Measurements from ENCODE around the gene TPM1. TPM values are rescaled to one million over a fixed set of nuclear protein-coding genes. Genes with fewer than 3 reads are reported as not detected.
"Not testable (repeated sequence)": the region's sequence is repeated elsewhere in the genome, so short reads cannot be mapped to it uniquely, and the experiment has no call there.

Gene TPM1
- 10 to 100 TPM in 4 of 5 experiments, 1 to 10 TPM in 1; 6.0 to 24.7 (median 19.2) TPM for total RNA-seq
- 10 to 100 TPM in 1 of 2 donors, 1 to 10 TPM in 1; 8.6 to 10.9 TPM for polyA plus RNA-seq
- 10.4 reads per million, percentile 36 among the genes with 10 or more reads in this experiment for total RNA-seq

DNA sequence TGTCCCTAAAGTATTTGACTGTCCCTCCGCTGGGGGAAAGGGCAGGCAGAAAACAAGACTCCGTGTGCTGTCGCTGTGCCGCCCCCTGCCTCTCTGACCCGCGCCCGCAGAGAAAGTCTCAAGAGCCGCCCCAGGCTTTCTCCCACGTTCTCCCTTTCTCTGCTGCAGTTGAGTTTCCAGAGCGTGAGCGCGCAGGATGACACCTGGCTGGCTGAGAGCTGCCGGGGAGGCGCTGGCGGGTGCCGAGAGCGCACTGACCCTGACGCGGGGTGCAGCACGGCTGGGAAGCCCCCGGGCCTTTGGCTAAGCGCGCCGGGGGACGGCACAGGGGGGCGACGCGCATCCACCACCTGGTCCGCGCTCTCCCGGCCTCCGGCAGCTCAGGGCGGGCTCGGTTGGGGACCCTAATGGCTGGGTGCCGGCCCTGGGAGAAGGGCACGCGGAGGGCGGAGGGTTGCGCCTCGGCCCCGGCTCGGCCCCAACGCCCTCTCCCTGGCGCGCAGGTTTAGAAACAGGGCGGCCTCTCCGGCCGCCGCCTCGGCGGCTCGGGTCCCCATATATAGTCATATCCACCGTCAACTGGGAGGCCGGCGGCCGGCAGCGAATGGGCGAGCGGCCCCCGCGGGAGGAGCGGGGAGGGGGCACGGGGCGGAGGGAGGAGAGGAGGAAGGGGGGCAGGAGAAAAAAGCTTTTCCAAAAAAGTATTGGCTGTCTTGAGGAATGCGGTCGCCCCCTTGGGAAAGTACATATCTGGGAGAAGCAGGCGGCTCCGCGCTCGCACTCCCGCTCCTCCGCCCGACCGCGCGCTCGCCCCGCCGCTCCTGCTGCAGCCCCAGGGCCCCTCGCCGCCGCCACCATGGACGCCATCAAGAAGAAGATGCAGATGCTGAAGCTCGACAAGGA lies at the start of gene TPM1:
TPM1 (plus strand) TSS at position 774 of the 903 bp plus-strand sequence; CDS start at position 857, 83 bp downstream.
- peak in 1 of 9 donors; percentile 25 for DNase-seq
- peaks cover 7 to 22% (median 11%) of the 10 kb centered on the region in 7 donors for H3K4me1 Mint-ChIP-seq
- ChIA-PET POLR2A (no interaction called here), CTCF (no interaction called here)
- H3K36me3 Mint-ChIP-seq, result no peaks in the 10 kb centered on the region
- intact Hi-C loops (cut with micrococcal nuclease), result loop anchor here in 1 of 2 donors (10.0 kb wide), 1 partner anchor 1053 kb away; the partner anchor contains the start of genes CIAO2A and SNX1
- peaks cover 0 to 9% of the 10 kb centered on the region in 2 donors for H3K4me1 ChIP-seq (ENCODE audit: control insufficient read depth in 2 of 2, insufficient read depth in 2 of 2, low read length in 2 of 2)
- H3K27ac Mint-ChIP-seq, result no peak within 1 kb of the TSS
- no peak within 1 kb of the TSS for H3K27ac ChIP-seq (ENCODE audit: low read depth, low read length)
- H3K4me3 ChIP-seq (ENCODE audit: low read length), result peak within 1 kb of the TSS; percentile 8
- H3K27me3 ChIP-seq (ENCODE audit: control insufficient read depth in 2 of 2, insufficient read depth in 2 of 2, low read length in 2 of 2), result peaks cover 17 to 29% of the 10 kb centered on the region in 2 donors
- peaks cover 0 to 4% (median 0%) of the 10 kb centered on the region in 11 donors for H3K9me3 Mint-ChIP-seq
- peak; percentile 22 for ATAC-seq
- no peaks in the 10 kb centered on the region for H3K9me3 ChIP-seq (ENCODE audit: control insufficient read depth in 2 of 3, low read length in 3 of 3)
- H3K36me3 ChIP-seq (ENCODE audit: control insufficient read depth in 2 of 3, insufficient read depth in 3 of 3, low read length in 3 of 3), result no peaks in the 10 kb centered on the region
- H3K4me3 Mint-ChIP-seq, result peak within 1 kb of the TSS; percentile 51 to 81 (median 72)
- peaks cover 57 to 84% (median 68%) of the 10 kb centered on the region in 5 donors for H3K27me3 Mint-ChIP-seq

DNA sequence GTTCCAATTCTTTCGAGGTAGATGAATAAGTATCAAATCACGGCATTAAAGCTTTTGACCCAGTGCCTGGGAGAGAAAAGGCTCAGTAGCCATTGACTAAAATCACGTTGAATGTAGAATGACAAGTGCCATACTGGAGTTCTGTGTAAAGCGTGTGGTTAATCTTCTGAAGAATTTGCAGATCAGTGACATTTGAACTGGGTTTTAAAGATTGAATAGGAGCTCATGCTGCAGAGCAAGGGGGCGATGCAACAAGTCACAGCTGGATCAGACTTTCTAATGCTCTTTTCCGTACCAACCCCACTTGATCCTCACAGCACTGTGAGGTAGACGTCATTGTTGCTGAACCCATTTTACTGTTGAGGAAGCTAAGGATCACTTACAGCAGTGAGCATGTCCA lies 49.5 kb upstream of the TPM1 start:
- Histone ChIP-seq H3K9me3 (ENCODE audit: control insufficient read depth in 2 of 3, low read length in 3 of 3) (no peaks in the 10 kb centered on the region), H3K4me3 (ENCODE audit: low read length) (no peak overlapping the region), H3K27ac (ENCODE audit: low read depth, low read length) (no peak overlapping the region), H3K4me1 (ENCODE audit: control insufficient read depth in 2 of 2, insufficient read depth in 2 of 2, low read length in 2 of 2) (no peaks in the 10 kb centered on the region), H3K36me3 (ENCODE audit: control insufficient read depth in 2 of 3, insufficient read depth in 3 of 3, low read length in 3 of 3) (no peaks in the 10 kb centered on the region), H3K27me3 (ENCODE audit: control insufficient read depth in 2 of 2, insufficient read depth in 2 of 2, low read length in 2 of 2) (no peaks in the 10 kb centered on the region)
- Mint-ChIP-seq H3K4me3 (no peak overlapping the region), H3K27ac (no peak overlapping the region), H3K27me3 (peaks cover 7 to 21% (median 18%) of the 10 kb centered on the region in 5 donors), H3K36me3 (peaks cover 0 to 4% (median 0%) of the 10 kb centered on the region in 5 donors), H3K9me3 (no peaks in the 10 kb centered on the region), H3K4me1 (no peaks in the 10 kb centered on the region)
- POLR2A ChIA-PET, result no interaction called here
- no peak for ATAC-seq
- DNase-seq, result no peak
- intact Hi-C loops (cut with micrococcal nuclease), result no loop called here
- CTCF ChIA-PET, result no interaction called here

DNA sequence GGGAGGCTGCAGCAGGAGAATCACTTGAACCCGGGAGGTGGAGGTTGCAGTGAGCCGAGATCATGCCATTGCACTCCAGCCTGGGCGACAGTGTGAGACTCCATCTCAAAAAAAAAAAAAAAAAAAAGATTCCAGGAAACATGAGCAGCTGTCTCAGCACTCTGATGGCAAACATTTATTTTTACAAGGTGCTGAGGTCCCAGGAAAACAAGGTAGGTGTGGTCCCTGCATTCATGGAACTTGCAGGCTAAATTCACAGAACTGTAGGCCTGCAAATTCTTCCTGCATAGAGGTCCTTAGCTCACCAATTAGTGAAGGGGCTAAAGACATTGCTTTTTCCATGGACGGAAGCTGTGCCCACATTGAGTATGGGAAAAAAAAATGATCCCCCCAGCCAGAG lies 48.9 kb upstream of the TPM1 start:
- H3K27me3 ChIP-seq (ENCODE audit: control insufficient read depth in 2 of 2, insufficient read depth in 2 of 2, low read length in 2 of 2); H3K9me3 Mint-ChIP-seq; H3K36me3 Mint-ChIP-seq; H3K4me1 ChIP-seq (ENCODE audit: control insufficient read depth in 2 of 2, insufficient read depth in 2 of 2, low read length in 2 of 2); DNase-seq; H3K36me3 ChIP-seq (ENCODE audit: control insufficient read depth in 2 of 3, insufficient read depth in 3 of 3, low read length in 3 of 3); H3K4me3 ChIP-seq (ENCODE audit: low read length); intact Hi-C loops (cut with micrococcal nuclease); H3K27ac ChIP-seq (ENCODE audit: low read depth, low read length); ATAC-seq; H3K27ac Mint-ChIP-seq; H3K4me3 Mint-ChIP-seq; POLR2A ChIA-PET; H3K9me3 ChIP-seq (ENCODE audit: control insufficient read depth in 2 of 3, low read length in 3 of 3); H3K4me1 Mint-ChIP-seq; CTCF ChIA-PET: not testable (repeated sequence)
- H3K27me3 Mint-ChIP-seq, result peaks cover 7 to 19% (median 18%) of the 10 kb centered on the region in 5 donors

DNA sequence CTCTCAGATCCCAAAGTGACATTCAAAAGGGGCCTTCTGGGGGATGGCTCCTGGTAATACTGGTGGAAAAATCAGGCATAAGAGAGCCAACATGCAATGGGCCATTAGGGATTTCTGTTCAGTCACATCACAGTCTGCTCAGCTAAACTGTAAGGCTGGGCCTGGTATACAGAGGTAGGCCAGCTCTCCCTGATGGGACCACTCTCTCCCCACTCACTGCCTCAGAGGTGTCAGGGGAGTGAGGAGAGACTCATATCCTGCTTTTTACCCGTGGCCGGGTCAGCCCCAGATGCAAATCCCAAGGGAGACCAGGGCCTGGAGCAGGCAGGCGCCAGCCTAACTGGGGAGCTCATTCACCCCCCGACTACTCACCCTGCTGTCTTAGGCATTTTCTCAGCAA lies 48.1 kb upstream of the TPM1 start:
- no peak for DNase-seq
- H3K4me1 Mint-ChIP-seq, result no peaks in the 10 kb centered on the region
- no peak overlapping the region for H3K4me3 ChIP-seq (ENCODE audit: low read length)
- H3K9me3 Mint-ChIP-seq, result no peaks in the 10 kb centered on the region
- H3K36me3 Mint-ChIP-seq, result peaks cover 0 to 4% (median 0%) of the 10 kb centered on the region in 5 donors
- no peaks in the 10 kb centered on the region for H3K36me3 ChIP-seq (ENCODE audit: control insufficient read depth in 2 of 3, insufficient read depth in 3 of 3, low read length in 3 of 3)
- ATAC-seq, result no peak
- no peaks in the 10 kb centered on the region for H3K4me1 ChIP-seq (ENCODE audit: control insufficient read depth in 2 of 2, insufficient read depth in 2 of 2, low read length in 2 of 2)
- H3K27me3 Mint-ChIP-seq, result peaks cover 7 to 19% (median 18%) of the 10 kb centered on the region in 5 donors
- H3K4me3 Mint-ChIP-seq, result no peak overlapping the region
- H3K27me3 ChIP-seq (ENCODE audit: control insufficient read depth in 2 of 2, insufficient read depth in 2 of 2, low read length in 2 of 2), result no peaks in the 10 kb centered on the region
- intact Hi-C loops (cut with micrococcal nuclease), result no loop called here
- no peak overlapping the region for H3K27ac Mint-ChIP-seq
- POLR2A ChIA-PET, result no interaction called here
- CTCF ChIA-PET, result no interaction called here
- no peak overlapping the region for H3K27ac ChIP-seq (ENCODE audit: low read depth, low read length)
- H3K9me3 ChIP-seq (ENCODE audit: control insufficient read depth in 2 of 3, low read length in 3 of 3), result no peaks in the 10 kb centered on the region

DNA sequence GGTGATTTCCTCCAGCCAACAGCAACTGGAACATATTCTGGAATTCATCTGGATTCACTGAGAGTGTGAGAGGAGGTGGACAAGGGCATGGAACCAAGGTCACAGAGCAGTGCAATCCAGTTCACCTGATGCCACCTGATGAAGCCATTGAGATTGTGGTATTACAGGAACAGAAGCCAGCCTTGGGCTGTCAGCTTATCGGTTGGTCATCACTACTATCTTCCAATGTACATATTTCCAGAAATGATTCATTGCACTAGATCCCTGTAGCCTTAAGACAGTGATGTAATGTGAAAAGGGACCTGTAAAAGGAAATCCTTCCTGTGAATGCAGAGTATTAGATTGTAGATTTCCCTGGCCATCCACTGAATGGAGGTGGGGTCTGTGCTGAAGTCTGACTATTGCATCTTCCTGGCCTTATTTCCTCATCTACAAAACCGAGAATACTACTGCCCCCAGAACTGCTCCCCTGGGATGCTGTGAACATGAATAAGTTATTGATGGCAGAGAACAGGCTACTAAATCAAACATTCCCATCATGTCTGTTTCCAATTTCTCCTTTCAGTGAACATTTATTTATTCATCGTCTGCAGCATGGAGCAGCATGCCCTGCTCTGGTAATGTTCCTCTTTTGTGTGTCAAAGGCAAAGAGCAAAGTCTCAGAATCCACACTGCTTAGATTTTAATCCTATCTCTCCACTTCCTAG lies 47.4 kb upstream of the TPM1 start:
- ChIA-PET CTCF (no interaction called here), POLR2A (no interaction called here)
- peaks cover 0 to 4% (median 0%) of the 10 kb centered on the region in 5 donors for H3K36me3 Mint-ChIP-seq
- Histone ChIP-seq H3K36me3 (ENCODE audit: control insufficient read depth in 2 of 3, insufficient read depth in 3 of 3, low read length in 3 of 3) (no peaks in the 10 kb centered on the region), H3K4me1 (ENCODE audit: control insufficient read depth in 2 of 2, insufficient read depth in 2 of 2, low read length in 2 of 2) (no peaks in the 10 kb centered on the region), H3K27me3 (ENCODE audit: control insufficient read depth in 2 of 2, insufficient read depth in 2 of 2, low read length in 2 of 2) (no peaks in the 10 kb centered on the region), H3K9me3 (ENCODE audit: control insufficient read depth in 2 of 3, low read length in 3 of 3) (no peaks in the 10 kb centered on the region), H3K27ac (ENCODE audit: low read depth, low read length) (no peak overlapping the region), H3K4me3 (ENCODE audit: low read length) (no peak overlapping the region)
- H3K4me3 Mint-ChIP-seq, result no peak overlapping the region
- no peak for ATAC-seq
- H3K4me1 Mint-ChIP-seq, result no peaks in the 10 kb centered on the region
- no peaks in the 10 kb centered on the region for H3K9me3 Mint-ChIP-seq
- no peak for DNase-seq
- no peak overlapping the region for H3K27ac Mint-ChIP-seq
- intact Hi-C loops (cut with micrococcal nuclease), result no loop called here
- H3K27me3 Mint-ChIP-seq, result peaks cover 7 to 19% (median 14%) of the 10 kb centered on the region in 5 donors

DNA sequence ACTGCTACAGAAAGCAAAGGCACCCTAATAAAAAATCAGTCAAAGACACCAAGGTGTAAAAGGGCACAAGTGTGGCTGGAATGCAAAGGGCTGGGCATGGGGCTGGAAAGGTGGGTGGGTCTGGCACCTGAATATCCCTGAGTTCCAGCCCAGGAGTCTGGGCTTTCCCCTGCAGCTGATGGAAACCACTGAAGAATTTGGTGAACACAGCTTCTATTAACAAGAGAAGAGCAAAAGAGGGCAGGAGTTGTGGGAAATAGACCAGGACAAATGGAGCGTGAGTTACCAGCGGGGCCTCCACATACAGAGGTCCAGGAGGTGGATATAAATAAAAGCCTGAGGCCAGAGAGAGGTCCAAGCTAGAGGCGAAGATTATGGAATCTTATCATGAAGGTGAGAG lies 45.1 kb upstream of the TPM1 start:
- no peaks in the 10 kb centered on the region for H3K36me3 Mint-ChIP-seq
- ATAC-seq, result no peak
- no peak overlapping the region for H3K27ac ChIP-seq (ENCODE audit: low read depth, low read length)

More for the DNA sequence above, 45.1 kb upstream of the TPM1 start:
- Mint-ChIP-seq H3K4me1 (no peaks in the 10 kb centered on the region), H3K27ac (no peak overlapping the region), H3K9me3 (no peaks in the 10 kb centered on the region), H3K27me3 (peaks cover 0 to 17% (median 6%) of the 10 kb centered on the region in 5 donors), H3K4me3 (no peak overlapping the region)
- intact Hi-C loops (cut with micrococcal nuclease), result no loop called here
- CTCF ChIA-PET, result no interaction called here
- no peaks in the 10 kb centered on the region for H3K36me3 ChIP-seq (ENCODE audit: control insufficient read depth in 2 of 3, insufficient read depth in 3 of 3, low read length in 3 of 3)
- POLR2A ChIA-PET, result no interaction called here
- no peak for DNase-seq
- no peaks in the 10 kb centered on the region for H3K27me3 ChIP-seq (ENCODE audit: control insufficient read depth in 2 of 2, insufficient read depth in 2 of 2, low read length in 2 of 2)
- H3K4me3 ChIP-seq (ENCODE audit: low read length), result no peak overlapping the region
- no peaks in the 10 kb centered on the region for H3K9me3 ChIP-seq (ENCODE audit: control insufficient read depth in 2 of 3, low read length in 3 of 3)
- H3K4me1 ChIP-seq (ENCODE audit: control insufficient read depth in 2 of 2, insufficient read depth in 2 of 2, low read length in 2 of 2), result no peaks in the 10 kb centered on the region

Data from naive thymus-derived CD4-positive, alpha-beta T cell (primary cell).